GM19452 (cell line): ENCODE measurements around the gene TMEM164.
"Not testable (repeated sequence)": the region's sequence is repeated elsewhere in the genome, so short reads cannot be mapped to it uniquely, and the experiment has no call there.

Experiments used
- ATAC-seq: cut with Tn5 transposase; IDR thresholded peaks from one replicate; pipeline ENCODE4 v1.9.1; 2021; ENCODE audit not compliant: unreplicated experiment

Gene TMEM164

GRCh38 chrX:110002300-110003166, at the start of gene TMEM164:
TSS of gene TMEM164 (plus strand) at chrX:110003114. CDS start at chrX:110003775, 661 bp downstream.
- peak; percentile 76 for ATAC-seq

GRCh38 chrX:109954333-109954732, 48.6 kb upstream of the TMEM164 start:
- no peak for ATAC-seq

- no peak for ATAC-seq
Measured at GRCh38 chrX:109954955-109955354, 48.0 kb upstream of the TMEM164 start.

GRCh38 chrX:109958266-109958665, 44.6 kb upstream of the TMEM164 start:
- ATAC-seq, result no peak

- no peak for ATAC-seq
Measured at GRCh38 chrX:109959356-109959871, 43.5 kb upstream of the TMEM164 start.

- no peak for ATAC-seq
Measured at GRCh38 chrX:109964390-109964789, 38.5 kb upstream of the TMEM164 start.

GRCh38 chrX:109966246-109966645, 36.7 kb upstream of the TMEM164 start:
- no peak for ATAC-seq

- ATAC-seq, result no peak
Measured at GRCh38 chrX:109967156-109967555, 35.8 kb upstream of the TMEM164 start.

GRCh38 chrX:109970841-109971240, 32.1 kb upstream of the TMEM164 start:
- not testable (repeated sequence) for ATAC-seq

GRCh38 chrX:109974906-109975655, 27.8 kb upstream of the TMEM164 start:
- ATAC-seq, result no peak

GRCh38 chrX:109985210-109985609, 17.7 kb upstream of the TMEM164 start:
- not testable (repeated sequence) for ATAC-seq

- no peak for ATAC-seq
Measured at GRCh38 chrX:109987884-109988283, 15.0 kb upstream of the TMEM164 start.

GRCh38 chrX:109990582-109991276, 12.2 kb upstream of the TMEM164 start:
- peak; percentile 58 for ATAC-seq

- no peak for ATAC-seq
Measured at GRCh38 chrX:109992203-109992602, 10.7 kb upstream of the TMEM164 start.

GRCh38 chrX:109995155-109995554, 7.8 kb upstream of the TMEM164 start:
- no peak for ATAC-seq

- no peak for ATAC-seq
Measured at GRCh38 chrX:109997786-109998452, 5.0 kb upstream of the TMEM164 start.

- ATAC-seq, result no peak
Measured at GRCh38 chrX:110000000-110000399, 2.9 kb upstream of the TMEM164 start.

- no peak for ATAC-seq
Measured at GRCh38 chrX:110000847-110001713, 1.8 kb upstream of the TMEM164 start.

GRCh38 chrX:110001740-110002299, 1.1 kb upstream of the TMEM164 start:
- ATAC-seq, result no peak
